Measurements from ENCODE around the gene CTSL. TPM values are rescaled to one million over a fixed set of nuclear protein-coding genes. Genes with fewer than 3 reads are reported as not detected.
A peak's percentile ranks its signal among the peaks of the same experiment; 100 is the strongest.

The CTSL gene
- total RNA-seq, 1 experiment from 2014 or later: 32.2 TPM

DNA sequence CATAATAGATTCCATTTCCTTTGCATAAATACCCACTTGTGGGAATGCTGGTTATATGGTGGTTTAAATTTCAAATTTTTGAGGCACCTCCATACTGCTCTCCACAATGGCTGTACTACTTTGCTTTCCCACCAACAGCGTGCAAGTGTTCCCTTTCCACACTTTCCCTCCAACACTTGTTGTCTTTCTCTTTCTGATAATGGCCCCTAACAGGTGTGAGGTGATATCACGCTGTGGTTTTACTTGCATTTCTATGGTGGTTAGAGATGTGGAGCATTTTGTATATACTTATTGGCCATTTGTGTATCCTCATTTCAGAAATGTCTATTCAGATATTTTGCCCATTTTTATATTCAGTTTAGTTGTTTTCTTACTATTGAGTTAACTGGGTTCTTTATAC lies 34.6 kb downstream of the CTSL start:
- no peaks in the 10 kb centered on the region for H3K9me3 Mint-ChIP-seq (ENCODE audit: low read depth, unreplicated experiment)
- no TSS peak for BruUV-seq (replicated peaks)
- intact Hi-C loops (cut with micrococcal nuclease; ENCODE audit: unreplicated experiment): no loop called here
- H3K27me3 Mint-ChIP-seq (ENCODE audit: unreplicated experiment): no peaks in the 10 kb centered on the region
- CTCF ChIA-PET: no interaction called here
- no peak for TF ChIP-seq CTCF (IDR thresholded peaks at IDR 0.05; ENCODE audit: unreplicated experiment)
- DNase-seq: no peak
- H3K4me3 Mint-ChIP-seq (ENCODE audit: low read depth, unreplicated experiment): no peak overlapping the region
- no peak overlapping the region for H3K27ac Mint-ChIP-seq (ENCODE audit: unreplicated experiment)
- no peaks in the 10 kb centered on the region for H3K4me1 Mint-ChIP-seq (ENCODE audit: low read depth, unreplicated experiment)
- no peaks in the 10 kb centered on the region for H3K36me3 Mint-ChIP-seq (ENCODE audit: insufficient read depth, unreplicated experiment)

- intact Hi-C loops (cut with micrococcal nuclease; ENCODE audit: unreplicated experiment): no loop called here
These were observed 37.4 kb downstream of the CTSL start for GRCh38 chr9:87763286-87763685.

GRCh38 chr9:87765521-87765920 lies 39.6 kb downstream of the CTSL start:
- CTCF ChIA-PET: no interaction called here
- no peak for DNase-seq
- TF ChIP-seq CTCF (IDR thresholded peaks at IDR 0.05; ENCODE audit: unreplicated experiment): no peak
- Mint-ChIP-seq H3K4me3 (ENCODE audit: low read depth, unreplicated experiment) (no peak overlapping the region), H3K9me3 (ENCODE audit: low read depth, unreplicated experiment) (no peaks in the 10 kb centered on the region), H3K27ac (ENCODE audit: unreplicated experiment) (no peak overlapping the region), H3K4me1 (ENCODE audit: low read depth, unreplicated experiment) (peaks cover 20% of the 10 kb centered on the region), H3K36me3 (ENCODE audit: insufficient read depth, unreplicated experiment) (no peaks in the 10 kb centered on the region), H3K27me3 (ENCODE audit: unreplicated experiment) (no peaks in the 10 kb centered on the region)
- intact Hi-C loops (cut with micrococcal nuclease; ENCODE audit: unreplicated experiment): no loop called here
- no TSS peak for BruUV-seq (replicated peaks)

More at GRCh38 chr9:87763286-87763685, 37.4 kb downstream of the CTSL start:
- H3K27me3 Mint-ChIP-seq (ENCODE audit: unreplicated experiment): no peaks in the 10 kb centered on the region
- TF ChIP-seq CTCF (IDR thresholded peaks at IDR 0.05; ENCODE audit: unreplicated experiment): no peak
- no peak for DNase-seq
- no peaks in the 10 kb centered on the region for H3K36me3 Mint-ChIP-seq (ENCODE audit: insufficient read depth, unreplicated experiment)
- CTCF ChIA-PET: no interaction called here
- no TSS peak for BruUV-seq (replicated peaks)
- no peak overlapping the region for H3K27ac Mint-ChIP-seq (ENCODE audit: unreplicated experiment)
- peaks cover 9% of the 10 kb centered on the region for H3K4me1 Mint-ChIP-seq (ENCODE audit: low read depth, unreplicated experiment)
- no peak overlapping the region for H3K4me3 Mint-ChIP-seq (ENCODE audit: low read depth, unreplicated experiment)
- no peaks in the 10 kb centered on the region for H3K9me3 Mint-ChIP-seq (ENCODE audit: low read depth, unreplicated experiment)

DNA sequence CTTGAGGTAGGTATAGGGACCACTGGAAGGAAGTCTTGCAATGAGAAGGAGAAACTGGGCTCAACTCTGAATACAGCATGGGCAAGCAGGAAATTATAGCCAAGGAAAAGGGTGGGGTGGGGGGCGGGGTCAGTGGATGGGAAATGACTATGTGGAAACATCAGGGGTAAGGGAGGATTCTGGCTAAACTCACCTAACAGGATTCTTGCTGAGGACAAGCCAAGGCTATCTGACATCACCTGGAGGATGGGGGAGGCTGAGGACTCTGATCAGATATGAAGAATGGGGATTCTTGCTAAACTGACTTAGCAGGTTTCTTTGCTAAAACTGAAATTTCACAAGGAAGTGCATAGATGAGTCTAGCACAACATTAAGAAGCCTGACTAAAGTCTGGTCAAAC lies 40.8 kb downstream of the CTSL start:
- Mint-ChIP-seq H3K27ac (ENCODE audit: unreplicated experiment) (peak overlapping the region; percentile 82), H3K4me3 (ENCODE audit: low read depth, unreplicated experiment) (no peak overlapping the region), H3K9me3 (ENCODE audit: low read depth, unreplicated experiment) (no peaks in the 10 kb centered on the region), H3K4me1 (ENCODE audit: low read depth, unreplicated experiment) (peaks cover 25% of the 10 kb centered on the region), H3K36me3 (ENCODE audit: insufficient read depth, unreplicated experiment) (peaks cover 8% of the 10 kb centered on the region), H3K27me3 (ENCODE audit: unreplicated experiment) (no peaks in the 10 kb centered on the region)
- TF ChIP-seq CTCF (IDR thresholded peaks at IDR 0.05; ENCODE audit: unreplicated experiment): no peak
- peak; percentile 71 for DNase-seq
- BruUV-seq (replicated peaks): no TSS peak
- intact Hi-C loops (cut with micrococcal nuclease; ENCODE audit: unreplicated experiment): no loop called here
- CTCF ChIA-PET: no interaction called here

All from Calu3 (cell line).